GM06990 (cell line): Measurements from ENCODE around the gene NCAPH2.

Source experiments
- DNase-seq: peaks from one replicate; pipeline ENCODE4 v3.0.0-alpha.2; 2011; ENCODE audit not compliant: insufficient read length; ENCODE audit errors: extremely low read depth
- H3K27me3 ChIP-seq: replicated peaks from 2 replicates; pipeline ENCODE4 v1.6.0; 2011; ENCODE audit warnings: low read length; ENCODE audit not compliant: control insufficient read depth, insufficient read depth
- H3K36me3 ChIP-seq: 2 replicates; pipeline ENCODE4 v1.5.1; 2011; ENCODE audit warnings: low read length; ENCODE audit not compliant: control insufficient read depth, insufficient read depth
- H3K4me3 ChIP-seq: replicated peaks from 2 replicates; pipeline ENCODE4 v1.5.1; 2011; ENCODE audit warnings: low read depth, mild to moderate bottlenecking, control low read depth, low read length
- CTCF ChIP-seq: IDR thresholded peaks from 2 replicates; pipeline ENCODE4 v1.5.1; 2011; ENCODE audit warnings: low read length, control low read depth, mild to moderate bottlenecking, inconsistent platforms; ENCODE audit not compliant: insufficient read depth, poor library complexity, severe bottlenecking

Gene NCAPH2

DNA sequence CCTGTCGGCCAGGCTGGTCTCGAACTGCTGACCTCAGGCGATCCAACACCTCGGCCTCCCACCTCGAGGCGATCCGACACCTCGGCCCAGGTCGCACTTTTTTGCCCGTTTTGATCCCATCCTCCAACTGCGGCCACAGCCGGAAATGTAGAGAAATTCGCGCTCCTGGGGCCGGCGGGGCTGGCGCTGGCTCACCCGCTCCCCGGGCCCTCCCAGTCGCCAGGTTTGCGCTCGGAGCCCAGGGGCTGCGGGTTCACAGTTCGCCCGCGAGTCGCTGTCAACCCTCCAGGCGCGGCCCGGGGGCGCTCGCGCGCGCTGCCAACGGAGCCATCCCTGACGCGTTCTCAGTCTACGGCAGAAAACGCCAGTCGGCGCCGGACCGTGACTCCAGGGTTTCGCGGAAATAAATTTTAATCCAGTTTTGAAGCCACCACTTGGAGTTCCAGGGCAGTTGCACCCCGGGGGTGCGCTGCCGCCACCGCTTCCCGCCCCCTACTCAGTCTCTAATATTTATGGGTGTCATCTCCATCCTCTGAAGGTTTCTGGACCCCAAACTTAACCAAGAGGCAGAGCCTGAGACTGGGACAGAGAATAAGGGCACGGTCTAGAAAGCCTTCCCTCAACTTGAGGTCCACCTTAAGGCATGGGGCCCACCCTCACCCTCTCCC lies 36.2 kb downstream of the NCAPH2 start:
- Histone ChIP-seq H3K36me3 (no peaks in the 10 kb centered on the region), H3K27me3 (no peaks in the 10 kb centered on the region), H3K4me3 (no peak overlapping the region)
- TF ChIP-seq CTCF: peak; percentile 74
- DNase-seq: peak; percentile 89

DNA sequence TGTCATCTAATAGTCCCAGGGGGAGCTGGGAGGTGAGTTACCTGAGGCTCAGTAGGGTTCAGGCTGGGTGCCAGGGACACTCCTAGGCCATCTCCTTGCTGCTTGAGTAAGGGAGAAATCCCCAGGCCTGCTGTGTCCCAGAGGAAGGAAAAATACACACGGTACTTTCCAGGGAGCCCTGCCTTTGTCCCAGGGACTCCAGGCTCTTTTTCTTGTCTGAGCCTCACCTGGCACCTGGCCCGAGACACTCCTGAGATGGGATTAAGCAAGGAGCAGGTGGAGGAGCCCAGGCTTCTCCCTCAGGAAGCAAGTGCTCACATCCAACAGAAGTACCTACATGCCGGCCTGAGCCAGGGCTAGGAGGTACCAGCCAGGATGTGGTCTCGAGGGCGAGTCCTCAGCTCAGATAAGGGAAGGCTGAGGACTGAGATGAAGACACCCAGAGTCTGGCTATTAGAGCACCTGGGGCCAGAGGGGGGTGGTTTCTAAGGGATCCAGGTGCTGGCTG lies 36.8 kb downstream of the NCAPH2 start:
- no peak for DNase-seq
- no peaks in the 10 kb centered on the region for H3K36me3 ChIP-seq
- TF ChIP-seq CTCF: no peak
- H3K27me3 ChIP-seq: no peaks in the 10 kb centered on the region
- no peak overlapping the region for H3K4me3 ChIP-seq

GRCh38 chr22:50545522-50546325 lies 37.7 kb downstream of the NCAPH2 start, which contains the start of gene KLHDC7B:
Gene KLHDC7B, plus strand, starts transcription at chr22:50545899. Its CDS starts 345 bp downstream, at chr22:50546244.
- Histone ChIP-seq H3K4me3 (no peak within 1 kb of the TSS), H3K27me3 (no peaks in the 10 kb centered on the region), H3K36me3 (no peaks in the 10 kb centered on the region)
- peak; percentile 11 for TF ChIP-seq CTCF
- no peak for DNase-seq

GRCh38 chr22:50546326-50547262 lies 38.6 kb downstream of the NCAPH2 start:
- H3K4me3 ChIP-seq: no peak overlapping the region
- no peak for TF ChIP-seq CTCF
- H3K36me3 ChIP-seq: no peaks in the 10 kb centered on the region
- H3K27me3 ChIP-seq: no peaks in the 10 kb centered on the region
- no peak for DNase-seq

DNA sequence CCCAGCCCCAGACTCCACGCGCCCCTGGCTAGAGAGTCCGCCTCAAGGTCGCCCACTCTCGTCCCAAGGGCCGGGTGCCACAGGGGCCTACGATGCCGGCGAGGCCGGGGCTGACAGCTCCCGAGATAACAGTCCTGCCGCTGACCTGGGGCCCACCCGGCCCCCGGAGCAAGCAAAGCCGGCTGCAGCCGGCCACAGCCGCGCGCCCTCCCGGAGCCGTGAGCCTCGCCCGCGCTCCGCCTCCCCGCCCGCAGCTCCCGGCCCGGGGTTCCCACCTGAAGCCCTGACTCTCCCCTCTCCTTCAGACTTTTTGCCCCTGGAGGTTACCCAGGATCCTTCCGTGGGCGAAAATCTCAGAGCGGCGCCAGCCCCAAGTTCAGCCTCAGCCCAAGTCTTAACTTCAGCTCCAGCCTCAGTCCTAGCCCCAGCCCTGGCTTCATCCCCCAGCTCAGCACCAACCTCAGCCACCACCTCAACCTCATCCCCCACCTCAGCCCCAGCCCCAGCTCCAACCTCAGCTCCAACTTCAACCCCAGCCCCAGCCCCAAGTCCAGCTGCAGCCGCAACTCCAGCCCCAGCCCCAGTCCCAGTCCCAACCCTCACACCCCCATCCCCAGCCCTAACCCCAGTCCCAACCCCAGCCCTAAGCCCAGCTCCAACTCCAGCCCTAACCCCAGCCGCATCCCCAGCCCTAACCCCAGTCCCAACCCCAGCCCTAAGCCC lies 39.4 kb downstream of the NCAPH2 start:
- TF ChIP-seq CTCF: no peak
- DNase-seq: no peak
- H3K27me3 ChIP-seq: no peaks in the 10 kb centered on the region

More for the DNA sequence above, 39.4 kb downstream of the NCAPH2 start:
- H3K36me3 ChIP-seq: no peaks in the 10 kb centered on the region
- no peak overlapping the region for H3K4me3 ChIP-seq
